Measurements from ENCODE around the gene EPOP. TPM values are rescaled to one million over a fixed set of nuclear protein-coding genes. Genes with fewer than 3 reads are reported as not detected.

EPOP gene
- total and polyA plus RNA-seq, 2 donors (not counting 3 experiments of a cell fraction or from before 2014, with no cell fraction given): 0.43 to 2.9 TPM

- ChIA-PET CTCF (interaction anchor here (0.6 to 7.9 kb wide), 4 partner anchors 11 to 98 kb away, joined by 3 to 138 read pairs (median 22); partner anchors contain the start of gene CISD3), POLR2A (no interaction called here)
- H3K79me2 ChIP-seq (ENCODE audit: control insufficient read depth, insufficient read depth, low read length): no peaks in the 10 kb centered on the region
- BruUV-seq (replicated peaks): TSS peak; percentile 25
- H3K27me3 ChIP-seq (ENCODE audit: control insufficient read depth in 2 of 2, insufficient read depth in 2 of 2, low read length in 2 of 2): peaks cover 36 to 47% of the 10 kb centered on the region in 2 experiments
- peaks cover 14% of the 10 kb centered on the region for H3K4me1 ChIP-seq (ENCODE audit: control insufficient read depth, extremely low read depth, insufficient read depth, low read length)
- no peak overlapping the region for H3K27ac ChIP-seq (ENCODE audit: insufficient read depth, low read depth, low read length)
- H4K20me1 ChIP-seq (replicated peaks; ENCODE audit: control insufficient read depth, extremely low read depth, insufficient read depth, low read length): no peaks in the 10 kb centered on the region
- H3K36me3 ChIP-seq (ENCODE audit: control insufficient read depth in 2 of 2, extremely low read depth in 1 of 2, insufficient read depth in 2 of 2, low read length in 2 of 2): no peaks in the 10 kb centered on the region
- FAIRE-seq (no peak), DNase-seq (ENCODE audit: low read depth, low spot score) (no peak)
- intact Hi-C loops (cut with micrococcal nuclease): no loop called here
- no peaks in the 10 kb centered on the region for H3K9me3 ChIP-seq (replicated peaks; ENCODE audit: control insufficient read depth, insufficient read depth, low read length)
- H3K9me1 ChIP-seq (replicated peaks; ENCODE audit: control insufficient read depth, extremely low read depth, insufficient read depth, low read length): no peaks in the 10 kb centered on the region
- dilution Hi-C loops (cut with MboI; ENCODE audit: extremely low pct_ligation_motif_present, low sequenced_read_pairs): no loop called here
- H2AFZ ChIP-seq (ENCODE audit: low read depth, low read length): peak overlapping the region; percentile 49
- TF ChIP-seq MAX (IDR thresholded peaks at IDR 0.05; ENCODE audit: insufficient read depth, insufficient read length) (no peak), JUN (IDR thresholded peaks at IDR 0.05; ENCODE audit: borderline replicate concordance, insufficient read depth, insufficient read length, low read depth) (no peak), MYC (IDR thresholded peaks at IDR 0.05; ENCODE audit: low read depth, low read length) (no peak), CTCF (IDR thresholded peaks at IDR 0.05; ENCODE audit: extremely low read depth in 1 of 2, insufficient read depth in 1 of 2, low read depth in 1 of 2, low read length in 2 of 2) (peak in 1 of 2 donors; percentile 34), EZH2 (IDR thresholded peaks at IDR 0.05; ENCODE audit: borderline replicate concordance, low read depth, low read length, severe bottlenecking) (peak; percentile 100), FOS (IDR thresholded peaks at IDR 0.05; ENCODE audit: borderline replicate concordance, insufficient read depth, low read length) (no peak), GATA2 (IDR thresholded peaks at IDR 0.05; ENCODE audit: insufficient read depth, insufficient read length, low read depth, low read length) (no peak)
- peak overlapping the region; percentile 30 for H3K9ac ChIP-seq (replicated peaks; ENCODE audit: extremely low read depth, insufficient read depth, low read length)
- peak overlapping the region; percentile 32 to 63 (median 41) for H3K4me3 ChIP-seq (replicated peaks in 1 of 3; ENCODE audit: insufficient read depth in 1 of 3, low read depth in 1 of 3, low read length in 3 of 3)
- H3K4me2 ChIP-seq (ENCODE audit: insufficient read depth, low read length): peak overlapping the region; percentile 67
Observed at GRCh38 chr17:38674014-38674748, 576 bp downstream of the EPOP start.

Measured in endothelial cell of umbilical vein (primary cell).